Naive thymus-derived CD8-positive, alpha-beta T cell (primary cell): Measurements from ENCODE around the gene KLHL20. TPM values are rescaled to one million over a fixed set of nuclear protein-coding genes. Genes with fewer than 3 reads are reported as not detected.
"Not testable (repeated sequence)": the region's sequence is repeated elsewhere in the genome, so short reads cannot be mapped to it uniquely, and the experiment has no call there.

Experiments
- ATAC-seq, 2 donors: fragments of 150-1000 bp; cut with Tn5 transposase in 1 of 2; sonication (Bioruptor Pico), chemical (Tn5 transposase) in 1 of 2; 1 replicate in 1 of 2; 2 replicates in 1 of 2; pipeline ENCODE4 v1.10.0; 2021; ENCODE audit warnings: mild to moderate bottlenecking in 2 of 2, moderate library complexity in 2 of 2
- POLR2A ChIA-PET: fragments of 350-600 bp; sonication (Branson Sonifier 250); formaldehyde crosslinking; loops from one replicate; lab custom pipeline; 2021; ENCODE audit warnings: antibody characterized with exemption; lab: Charles Lee
- DNase-seq, 10 donors: peaks; one replicate each; pipeline versions ENCODE4 v3.0.0 to v3.0.0-alpha.2; 2020 to 2022
- H3K27ac Mint-ChIP-seq, 10 donors: one replicate each; pipeline ENCODE4 v1.8.0; 2020 to 2022; ENCODE audit warnings: mild to moderate bottlenecking in 10 of 10, mixed read lengths in 10 of 10, moderate library complexity in 4 of 10, inconsistent platforms in 1 of 10
- H3K27me3 Mint-ChIP-seq, 5 donors: one replicate each; pipeline ENCODE4 v1.8.0; 2021 to 2022; ENCODE audit warnings: mixed read lengths in 5 of 5
- H3K36me3 Mint-ChIP-seq, 3 donors: one replicate each; pipeline ENCODE4 v1.8.0; 2020 to 2022; ENCODE audit warnings: mixed read lengths in 3 of 3, mild to moderate bottlenecking in 2 of 3, inconsistent platforms in 1 of 3
- H3K4me1 Mint-ChIP-seq, 4 donors: one replicate each; pipeline ENCODE4 v1.8.0; 2021 to 2022; ENCODE audit warnings: mixed read lengths in 4 of 4
- H3K4me3 Mint-ChIP-seq, 10 donors: one replicate each; pipeline ENCODE4 v1.8.0; 2020 to 2022; ENCODE audit warnings: mild to moderate bottlenecking in 10 of 10, mixed read lengths in 10 of 10, moderate library complexity in 6 of 10, inconsistent platforms in 1 of 10
- H3K9me3 Mint-ChIP-seq, 9 donors: one replicate each; pipeline ENCODE4 v1.8.0; 2020 to 2022; ENCODE audit warnings: mixed read lengths in 9 of 9, mild to moderate bottlenecking in 3 of 9, inconsistent platforms in 1 of 9, moderate library complexity in 1 of 9
- polyA plus RNA-seq, 3 donors: library from polyadenylated mRNA; unstranded; fragments of 300-500 nt; fragmentation: Illumina TruSeq; gene quantifications; one replicate each; pipeline ENCODE4 v1.2.3, GENCODE V29; 2021
- total RNA-seq, 8 experiments: library from RNA in 2 of 8; stranded (reverse) in 2 of 8; gene quantifications; one replicate each; pipeline ENCODE4 v1.2.3 and lab custom pipeline; 2021 to 2026

KLHL20 gene, protein sequence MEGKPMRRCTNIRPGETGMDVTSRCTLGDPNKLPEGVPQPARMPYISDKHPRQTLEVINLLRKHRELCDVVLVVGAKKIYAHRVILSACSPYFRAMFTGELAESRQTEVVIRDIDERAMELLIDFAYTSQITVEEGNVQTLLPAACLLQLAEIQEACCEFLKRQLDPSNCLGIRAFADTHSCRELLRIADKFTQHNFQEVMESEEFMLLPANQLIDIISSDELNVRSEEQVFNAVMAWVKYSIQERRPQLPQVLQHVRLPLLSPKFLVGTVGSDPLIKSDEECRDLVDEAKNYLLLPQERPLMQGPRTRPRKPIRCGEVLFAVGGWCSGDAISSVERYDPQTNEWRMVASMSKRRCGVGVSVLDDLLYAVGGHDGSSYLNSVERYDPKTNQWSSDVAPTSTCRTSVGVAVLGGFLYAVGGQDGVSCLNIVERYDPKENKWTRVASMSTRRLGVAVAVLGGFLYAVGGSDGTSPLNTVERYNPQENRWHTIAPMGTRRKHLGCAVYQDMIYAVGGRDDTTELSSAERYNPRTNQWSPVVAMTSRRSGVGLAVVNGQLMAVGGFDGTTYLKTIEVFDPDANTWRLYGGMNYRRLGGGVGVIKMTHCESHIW
- total RNA-seq, result 10 to 100 TPM; 34.5 to 40.8 TPM
- 10 to 100 TPM; 21.1 to 27.1 (median 21.9) TPM for polyA plus RNA-seq
- 25.0 to 49.7 (median 38.5) reads per million in 6 experiments for total RNA-seq (lab: John Stamatoyannopoulos, UW)

DNA sequence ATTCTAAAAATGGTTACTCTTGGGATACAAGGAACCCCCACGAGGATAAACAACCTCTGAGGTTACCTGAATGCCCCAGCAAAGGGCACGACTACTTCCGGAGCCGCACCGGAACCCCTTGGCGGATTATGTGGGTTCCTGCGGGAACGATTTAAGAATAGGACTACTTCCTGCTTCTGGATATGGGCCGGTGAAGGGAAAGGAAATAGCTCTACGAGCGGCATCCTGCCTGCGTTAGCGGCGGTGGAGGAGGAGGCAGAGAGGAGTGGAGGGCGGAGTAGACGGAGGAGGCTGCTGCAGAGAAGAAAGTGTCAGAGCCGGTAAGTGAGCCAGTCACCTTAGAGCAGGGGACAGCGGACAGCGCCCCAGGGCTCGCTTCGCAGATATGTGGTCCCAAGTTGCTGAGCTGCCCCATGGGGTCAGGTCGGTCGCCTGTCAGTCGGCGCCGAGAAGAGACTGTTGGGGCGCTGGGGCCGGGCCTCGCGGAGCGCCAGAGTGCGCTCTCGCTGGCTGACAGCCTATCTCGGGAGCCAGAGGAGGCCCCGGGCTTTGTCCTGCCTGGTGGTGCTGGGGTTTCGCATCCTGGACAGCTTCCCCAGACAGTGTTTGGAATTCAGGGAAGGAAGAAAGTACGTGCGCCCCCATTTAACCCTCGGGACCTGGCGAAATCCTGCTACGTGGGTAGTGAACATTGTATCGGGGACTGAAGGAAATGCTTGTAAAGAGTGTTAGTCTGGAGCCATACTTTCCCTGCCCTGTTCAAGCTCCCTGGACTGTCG, at the start of gene KLHL20:
KLHL20 (plus strand) TSS at position 223 of the 779 bp plus-strand sequence. CDS start 1,063 bp downstream, outside the sequence.
- Mint-ChIP-seq H3K9me3 (peaks cover 0 to 3% (median 0%) of the 10 kb centered on the region in 9 donors), H3K27me3 (peaks cover 11 to 21% (median 13%) of the 10 kb centered on the region in 5 donors), H3K36me3 (peaks cover 5 to 13% (median 12%) of the 10 kb centered on the region in 3 donors), H3K4me3 (peak within 1 kb of the TSS; percentile 92 to 100 (median 98)), H3K4me1 (peaks cover 9 to 37% (median 30%) of the 10 kb centered on the region in 4 donors), H3K27ac (peak within 1 kb of the TSS; percentile 92 to 98 (median 96))
- ATAC-seq (peak; percentile 97), DNase-seq (peak; percentile 64 to 93 (median 88))
- POLR2A ChIA-PET, result interaction anchor here (0.6 to 3.2 kb wide), 12 partner anchors 11 to 1309 kb away, joined by 3 to 34 read pairs (median 3); partner anchors contain the start of genes CACYBP, CENPL, DARS2 and GAS5

- POLR2A ChIA-PET, result no interaction called here
- peaks cover 6 to 23% (median 9%) of the 10 kb centered on the region in 4 donors for H3K4me1 Mint-ChIP-seq
- no peak for ATAC-seq
- peaks cover 23 to 37% (median 28%) of the 10 kb centered on the region in 5 donors for H3K27me3 Mint-ChIP-seq
- DNase-seq, result no peak
- H3K27ac Mint-ChIP-seq, result no peak overlapping the region
- H3K36me3 Mint-ChIP-seq, result peaks cover 0 to 4% (median 2%) of the 10 kb centered on the region in 3 donors
- no peaks in the 10 kb centered on the region for H3K9me3 Mint-ChIP-seq
- no peak overlapping the region for H3K4me3 Mint-ChIP-seq
Measured at GRCh38 chr1:173666646-173667045, 48.1 kb upstream of the KLHL20 start.

- ATAC-seq, result peak in 1 of 2 donors; percentile 10
- DNase-seq, result peak in 5 of 10 donors; percentile 10 to 34 (median 28)
- Mint-ChIP-seq H3K4me1 (peaks cover 5 to 15% (median 9%) of the 10 kb centered on the region in 4 donors), H3K36me3 (peaks cover 0 to 4% (median 2%) of the 10 kb centered on the region in 3 donors), H3K4me3 (peak within 1 kb of the TSS in 9 of 10 donors; percentile 22 to 82 (median 70)), H3K27ac (peak within 1 kb of the TSS in 1 of 10 donors; percentile 14), H3K27me3 (peaks cover 26 to 37% (median 28%) of the 10 kb centered on the region in 5 donors), H3K9me3 (no peaks in the 10 kb centered on the region)
- POLR2A ChIA-PET, result no interaction called here
Measured at GRCh38 chr1:173669491-173669941, 45.3 kb upstream of the KLHL20 start, which contains the start of gene ANKRD45. ANKRD45 (minus strand) TSS chr1:173669851; CDS start chr1:173659418, 10,433 bp downstream.

DNA sequence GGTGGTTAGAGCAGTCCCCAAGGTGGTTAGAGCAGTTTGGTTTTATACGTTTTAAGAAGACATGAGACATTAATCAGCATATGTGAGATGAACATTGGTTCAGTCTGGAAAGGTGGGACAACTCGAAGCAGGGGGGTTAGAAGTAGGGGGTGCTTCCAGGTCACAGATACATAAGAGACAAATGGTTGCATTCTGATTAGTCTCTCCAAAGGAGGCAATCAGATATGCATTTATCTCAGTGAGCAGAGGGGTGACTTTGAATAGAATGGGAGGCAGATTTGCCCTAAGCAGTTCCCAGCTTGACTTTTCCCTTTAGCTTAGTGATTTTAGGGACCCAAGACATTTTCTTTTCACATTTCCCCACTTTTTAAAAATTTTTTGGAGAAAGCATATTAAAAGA, 40.3 kb upstream of the KLHL20 start:
- H3K36me3 Mint-ChIP-seq, ATAC-seq: not testable (repeated sequence)

DNA sequence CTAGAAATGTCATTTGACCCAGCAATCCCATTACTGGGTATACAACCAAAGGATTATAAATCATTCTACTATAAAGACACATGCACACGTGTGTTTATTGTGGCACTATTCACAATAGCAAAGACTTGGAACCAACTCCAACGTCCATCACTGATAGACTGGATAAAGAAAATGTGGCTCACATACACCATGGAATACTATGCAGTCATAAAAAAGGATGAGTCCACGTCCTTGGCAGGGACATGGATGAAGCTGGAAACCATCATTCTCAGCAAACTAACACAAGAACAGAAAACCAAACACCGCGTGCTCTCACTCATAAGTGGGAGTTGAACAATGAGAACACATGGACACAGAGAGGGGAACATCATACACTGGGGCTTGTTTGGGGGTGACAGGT, 34.6 kb upstream of the KLHL20 start:
- H3K27ac Mint-ChIP-seq, ATAC-seq, H3K4me1 Mint-ChIP-seq, H3K27me3 Mint-ChIP-seq, DNase-seq, H3K36me3 Mint-ChIP-seq, H3K4me3 Mint-ChIP-seq, POLR2A ChIA-PET: not testable (repeated sequence)
- peaks cover 0 to 18% (median 6%) of the 10 kb centered on the region in 9 donors for H3K9me3 Mint-ChIP-seq

More for the DNA sequence above, 40.3 kb upstream of the KLHL20 start:
- H3K4me1 Mint-ChIP-seq, POLR2A ChIA-PET, DNase-seq, H3K4me3 Mint-ChIP-seq: not testable (repeated sequence)
- H3K9me3 Mint-ChIP-seq, result peaks cover 0 to 15% (median 7%) of the 10 kb centered on the region in 9 donors
- peaks cover 15 to 21% (median 19%) of the 10 kb centered on the region in 5 donors for H3K27me3 Mint-ChIP-seq
- peak overlapping the region in 1 of 10 donors; percentile 44 for H3K27ac Mint-ChIP-seq

DNA sequence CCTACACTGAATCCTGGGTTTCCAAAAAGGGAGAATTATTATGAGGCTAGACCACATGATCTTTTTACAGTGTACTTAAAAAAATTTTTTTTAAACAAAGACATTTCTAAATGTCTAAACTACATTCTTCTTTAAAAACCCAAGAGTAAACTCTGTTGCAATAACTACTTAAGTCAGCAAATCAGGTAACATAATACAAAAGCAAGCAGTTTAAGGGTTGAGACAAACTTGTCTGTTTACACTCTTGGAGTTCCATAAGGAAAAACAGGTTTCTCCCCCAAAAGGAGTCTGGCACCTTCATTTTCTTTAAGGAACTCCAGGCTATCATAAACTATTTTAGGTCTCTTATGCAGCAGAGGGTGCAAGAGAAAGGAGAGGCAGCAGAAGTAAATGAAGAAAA, 32.6 kb upstream of the KLHL20 start:
- peaks cover 0 to 13% (median 4%) of the 10 kb centered on the region in 9 donors for H3K9me3 Mint-ChIP-seq
- POLR2A ChIA-PET, result no interaction called here
- no peak for ATAC-seq
- no peaks in the 10 kb centered on the region for H3K27me3 Mint-ChIP-seq
- peak overlapping the region in 2 of 10 donors; percentile 77 to 78 for H3K27ac Mint-ChIP-seq
- H3K36me3 Mint-ChIP-seq, result no peaks in the 10 kb centered on the region
- no peak for DNase-seq
- no peak overlapping the region for H3K4me3 Mint-ChIP-seq
- H3K4me1 Mint-ChIP-seq, result peaks cover 0 to 8% (median 2%) of the 10 kb centered on the region in 4 donors

DNA sequence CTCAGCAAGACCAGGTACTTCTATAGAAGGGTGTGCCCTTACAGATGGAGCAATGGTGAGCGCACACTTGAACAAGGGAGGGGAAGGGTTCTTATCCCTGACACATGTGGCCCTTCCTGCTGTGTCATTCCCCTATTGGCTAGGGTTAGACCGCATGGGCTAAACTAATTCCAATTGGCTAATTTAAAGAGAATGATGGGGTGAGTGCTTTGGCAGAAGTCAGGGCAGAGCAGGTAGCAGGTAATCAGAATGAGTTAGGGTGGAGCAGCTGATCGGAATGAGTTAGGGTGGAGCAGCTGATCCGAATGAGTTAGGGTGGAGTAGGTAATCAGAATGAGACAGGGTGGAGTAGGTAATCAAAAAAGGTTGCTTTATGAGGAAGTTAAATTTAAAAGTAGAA, 30.9 kb upstream of the KLHL20 start:
- DNase-seq, POLR2A ChIA-PET, H3K4me3 Mint-ChIP-seq, ATAC-seq, H3K27me3 Mint-ChIP-seq, H3K36me3 Mint-ChIP-seq: not testable (repeated sequence)
- Mint-ChIP-seq H3K4me1 (peaks cover 8 to 18% (median 9%) of the 10 kb centered on the region in 4 donors), H3K9me3 (peaks cover 0 to 10% (median 3%) of the 10 kb centered on the region in 9 donors), H3K27ac (peak overlapping the region in 4 of 10 donors; percentile 8 to 81 (median 40))

DNA sequence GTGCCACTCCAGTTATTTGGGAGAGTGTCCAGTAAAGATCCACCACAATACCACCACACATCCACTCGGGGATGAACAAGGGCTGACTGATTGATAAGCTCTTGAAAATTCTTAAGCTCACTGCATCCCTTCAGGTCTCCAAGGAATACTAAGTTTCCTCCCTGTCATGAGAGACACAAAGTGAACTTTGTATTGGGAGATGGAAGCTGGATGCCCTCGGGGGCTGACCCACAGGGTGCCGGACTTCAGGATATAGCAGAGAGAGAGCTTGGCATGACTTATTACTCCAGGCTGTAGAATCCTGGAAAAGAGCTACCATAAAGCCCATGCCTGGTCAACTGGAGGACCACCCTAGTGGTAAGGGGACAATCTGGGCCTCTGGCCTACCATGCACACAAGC, 29.7 kb upstream of the KLHL20 start:
- H3K9me3 Mint-ChIP-seq, result not testable (repeated sequence)

GRCh38 chr1:173688300-173688699, 26.5 kb upstream of the KLHL20 start:
- Mint-ChIP-seq H3K27ac (peak overlapping the region in 9 of 10 donors; percentile 59 to 98 (median 76)), H3K9me3 (peaks cover 0 to 3% (median 0%) of the 10 kb centered on the region in 9 donors), H3K27me3 (peaks cover 0 to 7% (median 0%) of the 10 kb centered on the region in 5 donors), H3K4me1 (peaks cover 11 to 19% (median 13%) of the 10 kb centered on the region in 4 donors), H3K36me3 (no peaks in the 10 kb centered on the region), H3K4me3 (peak overlapping the region in 5 of 10 donors; percentile 6 to 70 (median 35))
- POLR2A ChIA-PET, result no interaction called here
- no peak for DNase-seq
- no peak for ATAC-seq

More for the DNA sequence above, 29.7 kb upstream of the KLHL20 start:
- H3K27ac Mint-ChIP-seq, H3K36me3 Mint-ChIP-seq, POLR2A ChIA-PET, H3K27me3 Mint-ChIP-seq, H3K4me3 Mint-ChIP-seq, DNase-seq, ATAC-seq: not testable (repeated sequence)
- peaks cover 11 to 27% (median 14%) of the 10 kb centered on the region in 4 donors for H3K4me1 Mint-ChIP-seq

DNA sequence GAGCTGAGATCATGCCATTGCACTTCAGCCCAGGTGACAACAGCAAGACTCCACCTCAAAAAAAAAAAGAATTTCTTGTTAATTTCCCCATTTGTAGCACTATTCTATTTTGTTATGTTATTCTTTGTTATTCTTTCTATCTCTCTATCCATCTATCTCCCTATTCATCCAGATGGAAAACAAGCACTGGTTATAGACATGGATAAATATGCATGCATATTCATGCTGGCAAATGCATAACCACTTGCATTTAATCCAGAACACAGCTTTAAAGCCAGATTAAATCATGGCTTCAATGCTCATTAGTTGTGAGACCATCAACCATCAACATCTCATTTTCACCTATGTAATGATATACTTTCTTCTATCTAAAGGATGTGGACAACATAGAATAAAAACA, 21.5 kb upstream of the KLHL20 start:
- POLR2A ChIA-PET, result interaction anchor here (0.6 kb wide), 2 partner anchors 793 to 997 kb away, joined by 4 to 5 read pairs; no protein-coding TSS in a partner anchor
- H3K36me3 Mint-ChIP-seq, result peaks cover under 1 to 7% (median 3%) of the 10 kb centered on the region in 3 donors
- H3K4me1 Mint-ChIP-seq, result peaks cover 6 to 14% (median 11%) of the 10 kb centered on the region in 4 donors
- ATAC-seq (no peak), DNase-seq (no peak)
- H3K9me3 Mint-ChIP-seq, result peaks cover 0 to 7% (median 0%) of the 10 kb centered on the region in 9 donors
- H3K27me3 Mint-ChIP-seq, result peaks cover 15 to 30% (median 26%) of the 10 kb centered on the region in 5 donors
- no peak overlapping the region for H3K27ac Mint-ChIP-seq
- H3K4me3 Mint-ChIP-seq, result no peak overlapping the region

DNA sequence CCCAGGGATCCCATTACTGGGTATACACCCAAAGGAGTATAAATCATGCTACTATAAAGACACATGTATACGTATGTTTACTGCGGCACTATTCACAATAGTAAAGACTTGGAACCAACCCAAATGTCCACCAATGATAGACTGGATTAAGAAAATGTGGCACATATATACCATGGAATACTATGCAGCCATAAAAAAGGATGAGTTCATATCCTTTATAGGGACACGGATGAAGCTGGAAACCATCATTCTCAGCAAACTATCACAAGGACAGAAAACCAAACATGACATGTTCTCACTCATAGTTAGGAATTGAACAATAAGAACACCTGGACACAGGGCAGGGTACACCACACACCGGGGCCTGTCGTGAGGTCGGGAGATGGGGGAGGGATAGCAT, 13.5 kb upstream of the KLHL20 start:
- DNase-seq, H3K27ac Mint-ChIP-seq, H3K4me1 Mint-ChIP-seq, H3K9me3 Mint-ChIP-seq, H3K4me3 Mint-ChIP-seq, POLR2A ChIA-PET, H3K36me3 Mint-ChIP-seq, ATAC-seq: not testable (repeated sequence)
- peaks cover 9 to 43% (median 23%) of the 10 kb centered on the region in 5 donors for H3K27me3 Mint-ChIP-seq
